ENCODE results near the gene DCHS2.

Gene DCHS2

DNA sequence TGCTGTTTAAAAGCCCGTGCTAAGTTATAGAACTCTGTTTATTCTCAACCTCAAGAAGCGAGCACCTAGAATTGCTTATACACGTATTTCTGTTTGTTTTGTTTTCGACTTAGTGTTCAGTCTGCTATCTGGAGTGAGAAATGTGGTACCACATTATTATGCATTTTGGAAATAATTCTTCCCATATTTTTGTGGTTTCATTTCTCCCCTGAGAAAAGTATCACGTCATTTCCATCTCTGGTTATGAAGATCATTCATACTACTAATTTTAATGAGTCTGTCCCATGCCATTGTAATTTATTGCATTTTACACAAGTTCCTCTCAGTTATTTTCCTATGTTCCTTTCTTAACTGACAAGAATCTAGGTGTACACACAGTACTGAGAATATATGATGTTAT, 186.0 kb downstream of the DCHS2 start:
- Histone ChIP-seq H3K27me3 (ENCODE audit: control insufficient read depth in 3 of 3, insufficient read depth in 3 of 3, low read depth in 1 of 3, low read length in 3 of 3) (no peaks in the 10 kb centered on the region), H2BK12ac (ENCODE audit: low read length) (no peak overlapping the region), H2BK120ac (ENCODE audit: low read depth, low read length) (no peak overlapping the region), H3K4ac (ENCODE audit: low read length) (no peak overlapping the region), H3K36me3 (replicated peaks in 1 of 2; ENCODE audit: control insufficient read depth in 2 of 2, insufficient read depth in 2 of 2, low read length in 2 of 2) (no peaks in the 10 kb centered on the region), H3K9ac (ENCODE audit: low read depth, low read length, poor library complexity) (no peak overlapping the region), H3K23ac (ENCODE audit: low read depth, low read length, poor library complexity) (no peak overlapping the region), H4K8ac (ENCODE audit: low read depth, low read length) (no peak overlapping the region), H3K14ac (ENCODE audit: low read length) (no peak overlapping the region), H2BK5ac (ENCODE audit: low read length) (no peak overlapping the region), H2AK5ac (ENCODE audit: low read depth, low read length) (no peak overlapping the region), H3K27ac (replicated peaks; ENCODE audit: low read length) (no peak overlapping the region), H3K4me2 (ENCODE audit: insufficient read depth, low read length, poor library complexity, severe bottlenecking) (no peak overlapping the region), H3K79me1 (ENCODE audit: low read depth, low read length) (no peaks in the 10 kb centered on the region), H3K18ac (ENCODE audit: low read length) (no peak overlapping the region), H3K4me3 (ENCODE audit: low read length in 2 of 2) (no peak overlapping the region), H2BK15ac (ENCODE audit: low read length) (no peak overlapping the region), H3K4me1 (ENCODE audit: control insufficient read depth in 2 of 2, insufficient read depth in 1 of 2, low read depth in 1 of 2, low read length in 2 of 2) (no peaks in the 10 kb centered on the region), H2AFZ (ENCODE audit: low read length) (no peak overlapping the region), H3K9me3 (replicated peaks in 1 of 2; ENCODE audit: control insufficient read depth in 2 of 2, insufficient read depth in 1 of 2, low read depth in 1 of 2, low read length in 2 of 2) (peaks cover 0 to 2% of the 10 kb centered on the region in 2 donors), H4K91ac (ENCODE audit: low read depth, low read length, poor library complexity) (no peak overlapping the region)
- WGBS, 2 donors (ENCODE audit: extremely low coverage in 2 of 2, insufficient read length in 2 of 2, insufficient replicate concordance in 1 of 2), result no CpG with 5 or more reads among the region's 5 CpGs
- no peak for DNase-seq (ENCODE audit: low spot score)

DNA sequence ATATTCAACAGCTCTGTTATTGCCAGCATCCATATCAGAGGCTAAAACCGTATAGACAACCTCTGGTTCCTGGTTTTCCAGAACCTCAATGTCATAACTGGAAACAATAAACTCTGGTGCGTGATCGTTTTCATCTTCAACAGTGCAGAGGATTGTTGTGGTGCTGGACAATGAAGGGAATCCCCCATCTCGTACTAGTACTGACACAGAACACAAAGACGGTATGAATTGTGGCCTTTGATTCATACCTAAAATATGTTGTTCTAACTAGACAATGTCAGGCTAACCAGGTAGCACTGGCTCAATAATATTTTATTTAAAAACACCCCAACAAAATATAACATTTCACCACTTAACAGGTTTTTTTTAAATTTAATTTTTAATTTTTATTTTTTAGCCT, 186.9 kb downstream of the DCHS2 start:
- no peak overlapping the region for H2BK15ac ChIP-seq (ENCODE audit: low read length)
- H3K27ac ChIP-seq (replicated peaks; ENCODE audit: low read length), result no peak overlapping the region
- no peak overlapping the region for H3K4me3 ChIP-seq (ENCODE audit: low read length in 2 of 2)
- no peaks in the 10 kb centered on the region for H3K79me1 ChIP-seq (ENCODE audit: low read depth, low read length)
- H2AK5ac ChIP-seq (ENCODE audit: low read depth, low read length), result no peak overlapping the region
- H3K4me2 ChIP-seq (ENCODE audit: insufficient read depth, low read length, poor library complexity, severe bottlenecking), result no peak overlapping the region
- H3K36me3 ChIP-seq (replicated peaks in 1 of 2; ENCODE audit: control insufficient read depth in 2 of 2, insufficient read depth in 2 of 2, low read length in 2 of 2), result no peaks in the 10 kb centered on the region
- no peak overlapping the region for H2BK5ac ChIP-seq (ENCODE audit: low read length)
- H3K9me3 ChIP-seq (replicated peaks in 1 of 2; ENCODE audit: control insufficient read depth in 2 of 2, insufficient read depth in 1 of 2, low read depth in 1 of 2, low read length in 2 of 2), result peaks cover 0 to 2% of the 10 kb centered on the region in 2 donors
- no peak overlapping the region for H2BK12ac ChIP-seq (ENCODE audit: low read length)
- H3K14ac ChIP-seq (ENCODE audit: low read length), result no peak overlapping the region
- no peaks in the 10 kb centered on the region for H3K27me3 ChIP-seq (ENCODE audit: control insufficient read depth in 3 of 3, insufficient read depth in 3 of 3, low read depth in 1 of 3, low read length in 3 of 3)
- H3K9ac ChIP-seq (ENCODE audit: low read depth, low read length, poor library complexity), result no peak overlapping the region
- no peak overlapping the region for H3K18ac ChIP-seq (ENCODE audit: low read length)
- DNase-seq (ENCODE audit: low spot score), result no peak
- WGBS, 2 donors (ENCODE audit: extremely low coverage in 2 of 2, insufficient read length in 2 of 2, insufficient replicate concordance in 1 of 2), result no CpG with 5 or more reads among the region's 5 CpGs
- H3K4me1 ChIP-seq (ENCODE audit: control insufficient read depth in 2 of 2, insufficient read depth in 1 of 2, low read depth in 1 of 2, low read length in 2 of 2), result no peaks in the 10 kb centered on the region
- no peak overlapping the region for H2BK120ac ChIP-seq (ENCODE audit: low read depth, low read length)
- H2AFZ ChIP-seq (ENCODE audit: low read length), result no peak overlapping the region
- no peak overlapping the region for H4K8ac ChIP-seq (ENCODE audit: low read depth, low read length)
- H3K4ac ChIP-seq (ENCODE audit: low read length), result no peak overlapping the region
- H4K91ac ChIP-seq (ENCODE audit: low read depth, low read length, poor library complexity), result no peak overlapping the region
- no peak overlapping the region for H3K23ac ChIP-seq (ENCODE audit: low read depth, low read length, poor library complexity)

DNA sequence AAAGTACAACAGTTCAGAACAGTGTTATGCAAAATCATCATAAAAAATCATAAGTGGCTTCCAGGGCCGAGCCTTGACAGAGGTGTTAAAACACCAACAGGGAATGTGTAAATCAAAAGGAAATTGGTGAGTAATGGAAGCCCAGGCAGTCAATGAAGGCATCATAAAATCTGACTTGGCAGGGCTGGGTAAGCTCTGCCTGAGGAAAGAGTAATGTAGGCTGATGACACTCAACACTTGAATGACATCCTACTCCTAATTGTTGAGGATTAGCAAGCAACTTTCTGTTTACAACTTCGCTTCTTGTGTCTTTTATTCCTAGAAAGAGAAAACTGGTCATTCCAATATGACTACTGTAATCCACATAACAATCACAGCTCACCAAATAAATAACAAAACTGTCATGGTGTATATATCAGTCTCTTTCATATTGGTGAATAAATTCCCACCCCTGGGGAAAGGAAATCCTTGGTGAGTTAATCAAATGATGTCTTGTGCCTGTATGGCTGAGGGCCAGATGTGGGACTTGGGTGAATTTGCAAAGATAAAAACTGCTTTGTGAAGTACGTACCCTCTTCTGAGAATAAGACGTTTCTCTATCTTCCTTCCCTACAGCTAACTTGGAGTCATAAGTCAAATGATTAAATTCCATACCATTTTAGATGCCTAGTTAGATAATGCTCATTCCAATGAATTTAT, 196.8 kb downstream of the DCHS2 start:
- H4K8ac ChIP-seq (ENCODE audit: low read depth, low read length), result no peak overlapping the region
- H3K9ac ChIP-seq (ENCODE audit: low read depth, low read length, poor library complexity), result no peak overlapping the region
- no peak overlapping the region for H2BK12ac ChIP-seq (ENCODE audit: low read length)
- H2BK120ac ChIP-seq (ENCODE audit: low read depth, low read length), result no peak overlapping the region
- DNase-seq (ENCODE audit: low spot score), result no peak
- no peaks in the 10 kb centered on the region for H3K36me3 ChIP-seq (replicated peaks in 1 of 2; ENCODE audit: control insufficient read depth in 2 of 2, insufficient read depth in 2 of 2, low read length in 2 of 2)
- no CpG with 5 or more reads among the region's 4 CpGs for WGBS, 2 donors (ENCODE audit: extremely low coverage in 2 of 2, insufficient read length in 2 of 2, insufficient replicate concordance in 1 of 2)
- H3K4me3 ChIP-seq (ENCODE audit: low read length in 2 of 2), result no peak overlapping the region
- no peaks in the 10 kb centered on the region for H3K27me3 ChIP-seq (ENCODE audit: control insufficient read depth in 3 of 3, insufficient read depth in 3 of 3, low read depth in 1 of 3, low read length in 3 of 3)
- no peak overlapping the region for H2BK5ac ChIP-seq (ENCODE audit: low read length)
- H2BK15ac ChIP-seq (ENCODE audit: low read length), result no peak overlapping the region
- H2AK5ac ChIP-seq (ENCODE audit: low read depth, low read length), result no peak overlapping the region
- no peaks in the 10 kb centered on the region for H3K79me1 ChIP-seq (ENCODE audit: low read depth, low read length)
- H3K4me2 ChIP-seq (ENCODE audit: insufficient read depth, low read length, poor library complexity, severe bottlenecking), result no peak overlapping the region
- H3K9me3 ChIP-seq (replicated peaks in 1 of 2; ENCODE audit: control insufficient read depth in 2 of 2, insufficient read depth in 1 of 2, low read depth in 1 of 2, low read length in 2 of 2), result no peaks in the 10 kb centered on the region
- H3K14ac ChIP-seq (ENCODE audit: low read length), result no peak overlapping the region
- H3K4ac ChIP-seq (ENCODE audit: low read length), result no peak overlapping the region
- no peak overlapping the region for H3K18ac ChIP-seq (ENCODE audit: low read length)
- no peaks in the 10 kb centered on the region for H3K4me1 ChIP-seq (ENCODE audit: control insufficient read depth in 2 of 2, insufficient read depth in 1 of 2, low read depth in 1 of 2, low read length in 2 of 2)
- H3K27ac ChIP-seq (replicated peaks; ENCODE audit: low read length), result no peak overlapping the region
- H4K91ac ChIP-seq (ENCODE audit: low read depth, low read length, poor library complexity), result no peak overlapping the region
- no peak overlapping the region for H3K23ac ChIP-seq (ENCODE audit: low read depth, low read length, poor library complexity)
- no peak overlapping the region for H2AFZ ChIP-seq (ENCODE audit: low read length)

DNA sequence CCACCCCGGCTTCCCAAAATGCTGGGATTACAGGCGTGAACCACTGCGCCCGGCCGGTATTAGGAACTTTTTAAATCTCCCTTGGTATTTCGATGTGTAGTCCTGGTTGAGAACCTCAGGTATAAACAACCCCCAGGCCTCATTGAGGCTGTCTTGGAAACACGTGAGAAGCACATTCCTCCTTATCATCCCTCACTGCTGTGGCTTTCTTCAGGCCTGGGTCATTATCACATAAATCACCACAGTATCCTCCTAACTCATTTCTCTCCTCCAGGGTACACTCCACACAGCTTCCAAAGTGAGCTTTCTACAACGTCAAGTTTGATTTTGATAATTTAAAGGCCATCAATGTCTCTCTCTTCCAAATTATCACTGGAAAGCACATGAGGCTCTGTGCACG, 198.2 kb downstream of the DCHS2 start:
- Histone ChIP-seq H3K4ac (ENCODE audit: low read length) (no peak overlapping the region), H3K79me1 (ENCODE audit: low read depth, low read length) (no peaks in the 10 kb centered on the region), H2BK120ac (ENCODE audit: low read depth, low read length) (no peak overlapping the region), H3K9ac (ENCODE audit: low read depth, low read length, poor library complexity) (no peak overlapping the region), H4K91ac (ENCODE audit: low read depth, low read length, poor library complexity) (no peak overlapping the region), H4K8ac (ENCODE audit: low read depth, low read length) (no peak overlapping the region), H3K36me3 (replicated peaks in 1 of 2; ENCODE audit: control insufficient read depth in 2 of 2, insufficient read depth in 2 of 2, low read length in 2 of 2) (no peaks in the 10 kb centered on the region), H3K4me3 (ENCODE audit: low read length in 2 of 2) (peak overlapping the region in 1 of 2 donors; percentile 58), H3K27me3 (ENCODE audit: control insufficient read depth in 3 of 3, insufficient read depth in 3 of 3, low read depth in 1 of 3, low read length in 3 of 3) (no peaks in the 10 kb centered on the region), H2AFZ (ENCODE audit: low read length) (no peak overlapping the region), H2BK12ac (ENCODE audit: low read length) (no peak overlapping the region), H3K4me1 (ENCODE audit: control insufficient read depth in 2 of 2, insufficient read depth in 1 of 2, low read depth in 1 of 2, low read length in 2 of 2) (no peaks in the 10 kb centered on the region), H2BK15ac (ENCODE audit: low read length) (no peak overlapping the region), H3K23ac (ENCODE audit: low read depth, low read length, poor library complexity) (no peak overlapping the region), H3K27ac (replicated peaks; ENCODE audit: low read length) (no peak overlapping the region), H3K4me2 (ENCODE audit: insufficient read depth, low read length, poor library complexity, severe bottlenecking) (no peak overlapping the region), H3K9me3 (replicated peaks in 1 of 2; ENCODE audit: control insufficient read depth in 2 of 2, insufficient read depth in 1 of 2, low read depth in 1 of 2, low read length in 2 of 2) (no peaks in the 10 kb centered on the region), H2BK5ac (ENCODE audit: low read length) (no peak overlapping the region), H3K14ac (ENCODE audit: low read length) (no peak overlapping the region), H2AK5ac (ENCODE audit: low read depth, low read length) (no peak overlapping the region), H3K18ac (ENCODE audit: low read length) (no peak overlapping the region)
- WGBS, 2 donors (ENCODE audit: extremely low coverage in 2 of 2, insufficient read length in 2 of 2, insufficient replicate concordance in 1 of 2), result no CpG with 5 or more reads among the region's 9 CpGs
- no peak for DNase-seq (ENCODE audit: low spot score)

Data from neuronal stem cell (in vitro differentiated cells).